Vagina (tissue), 2 donors: ENCODE data around the gene VPREB3. TPM values are rescaled to one million over a fixed set of nuclear protein-coding genes. Genes with fewer than 3 reads are reported as not detected.

Source experiments
- DNase-seq, 2 donors: peaks; one replicate each; pipeline ENCODE4 v3.0.0-alpha.2; 2017; ENCODE audit errors: extremely low spot score in 2 of 2
- H3K27ac ChIP-seq: fragments of 200-600 bp; sonication (generic); one replicate; pipeline ENCODE4 v1.5.1; 2019
- H3K27me3 ChIP-seq: fragments of 200-600 bp; sonication (generic); one replicate; pipeline ENCODE4 v1.5.1; 2019
- H3K36me3 ChIP-seq, 2 donors: fragments of 200-600 bp; sonication (generic); one replicate each; pipeline ENCODE4 v1.5.1; 2017 to 2019
- H3K4me1 ChIP-seq: fragments of 200-600 bp; sonication (generic); one replicate; pipeline ENCODE4 v1.5.1; 2019
- H3K4me3 ChIP-seq, 2 donors: fragments of 200-600 bp; sonication (generic); 1 replicate in 1 of 2; 2 replicates in 1 of 2; pipeline ENCODE4 v1.5.1; 2016 to 2019
- H3K9me3 ChIP-seq: fragments of 200-600 bp; sonication (generic); one replicate; pipeline ENCODE4 v1.5.1; 2019
- POLR2A ChIP-seq, 2 donors: fragments of 450-650 bp; IDR thresholded peaks; one replicate each; pipeline ENCODE4 v1.6.1; 2017; ENCODE audit warnings: antibody characterized with exemption in 2 of 2, mild to moderate bottlenecking in 2 of 2, moderate library complexity in 2 of 2
- POLR2AphosphoS5 ChIP-seq, 2 donors: sonication (generic); formaldehyde crosslinking; IDR thresholded peaks; one replicate each; pipeline ENCODE4 v1.9.0; 2017; ENCODE audit warnings: antibody characterized with exemption in 2 of 2, mild to moderate bottlenecking in 2 of 2, low read depth in 1 of 2; ENCODE audit not compliant: insufficient read depth in 1 of 2
- intact Hi-C: fragments of 100-400 bp; cut with DNase I; formaldehyde crosslinking; loops from one replicate; pipeline ENCODE4 v1.15.1; 2023
- total RNA-seq: library from RNA; depleted of rRNA; stranded (reverse); fragments of >200 nt; gene quantifications from one replicate; pipeline ENCODE4 v1.2.3, GENCODE V29; 2016
- TF ChIP-seq, protein P1 (sequence below), 3 experiments: fragments of 450-650 bp in 2 of 3; fragments of 200-600 bp in 1 of 3; sonication (generic) in 1 of 3; IDR thresholded peaks; one replicate each; pipeline ENCODE4 v1.5.1; 2017 to 2019; ENCODE audit warnings: antibody characterized with exemption in 3 of 3, mild to moderate bottlenecking in 2 of 3, moderate library complexity in 2 of 3

VPREB3 gene
- total RNA-seq, 1 donor from 2014 or later = not detected

DNA sequence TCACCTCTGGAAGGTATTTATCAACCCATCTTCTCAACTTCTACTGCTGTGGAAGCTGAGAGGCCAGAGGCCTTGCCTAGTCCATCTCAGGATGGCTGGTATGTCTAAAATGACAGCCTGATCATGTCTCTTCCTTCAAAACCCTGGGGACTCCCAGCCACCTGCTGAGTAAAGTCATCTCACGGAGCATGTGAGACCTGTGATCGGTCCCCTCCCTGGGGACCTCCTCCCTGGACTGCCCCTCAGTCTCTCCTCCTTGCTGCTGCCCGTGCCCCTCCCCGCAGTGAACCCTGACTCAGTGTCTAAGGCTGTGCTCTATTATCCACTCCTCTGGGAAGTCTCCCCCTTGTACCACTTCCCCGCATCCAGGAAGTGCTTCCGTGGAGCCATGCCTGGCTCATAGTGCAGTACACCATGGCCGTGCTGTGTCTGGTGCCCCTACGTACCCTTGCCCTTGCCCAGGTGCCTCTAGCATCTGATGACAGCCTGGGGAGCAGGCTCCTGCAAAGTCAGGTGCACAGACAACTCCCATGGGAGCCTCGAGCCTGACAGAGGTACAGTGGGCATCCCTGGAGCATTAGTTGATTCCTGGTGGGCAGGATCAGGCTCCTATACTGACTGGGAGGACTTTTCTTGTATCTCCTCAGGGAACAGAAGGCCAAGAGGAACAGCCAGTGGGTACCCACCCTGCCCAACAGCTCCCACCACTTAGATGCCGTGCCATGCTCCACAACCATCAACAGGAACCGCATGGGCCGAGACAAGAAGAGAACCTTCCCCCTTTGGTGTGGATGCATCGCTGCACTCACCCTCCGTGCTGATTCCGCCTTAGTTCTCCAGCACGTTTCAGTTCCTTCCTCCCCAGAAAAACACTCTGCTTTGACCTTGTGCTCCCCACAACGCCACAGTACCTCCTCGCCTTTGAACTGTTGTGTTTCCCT is 46.3 kb upstream of the VPREB3 start:
- no peaks in the 10 kb centered on the region for H3K27me3 ChIP-seq
- intact Hi-C loops = no loop called here
- no peaks in the 10 kb centered on the region for H3K4me1 ChIP-seq
- H3K4me3 ChIP-seq = no peak overlapping the region
- H3K36me3 ChIP-seq = peaks cover 0 to 70% of the 10 kb centered on the region in 2 donors
- TF ChIP-seq POLR2A (IDR thresholded peaks at IDR 0.05) (no peak), POLR2AphosphoS5 (IDR thresholded peaks at IDR 0.05; ENCODE audit: insufficient read depth in 1 of 2, low read depth in 1 of 2) (no peak)
- TF ChIP-seq, protein P1, sequence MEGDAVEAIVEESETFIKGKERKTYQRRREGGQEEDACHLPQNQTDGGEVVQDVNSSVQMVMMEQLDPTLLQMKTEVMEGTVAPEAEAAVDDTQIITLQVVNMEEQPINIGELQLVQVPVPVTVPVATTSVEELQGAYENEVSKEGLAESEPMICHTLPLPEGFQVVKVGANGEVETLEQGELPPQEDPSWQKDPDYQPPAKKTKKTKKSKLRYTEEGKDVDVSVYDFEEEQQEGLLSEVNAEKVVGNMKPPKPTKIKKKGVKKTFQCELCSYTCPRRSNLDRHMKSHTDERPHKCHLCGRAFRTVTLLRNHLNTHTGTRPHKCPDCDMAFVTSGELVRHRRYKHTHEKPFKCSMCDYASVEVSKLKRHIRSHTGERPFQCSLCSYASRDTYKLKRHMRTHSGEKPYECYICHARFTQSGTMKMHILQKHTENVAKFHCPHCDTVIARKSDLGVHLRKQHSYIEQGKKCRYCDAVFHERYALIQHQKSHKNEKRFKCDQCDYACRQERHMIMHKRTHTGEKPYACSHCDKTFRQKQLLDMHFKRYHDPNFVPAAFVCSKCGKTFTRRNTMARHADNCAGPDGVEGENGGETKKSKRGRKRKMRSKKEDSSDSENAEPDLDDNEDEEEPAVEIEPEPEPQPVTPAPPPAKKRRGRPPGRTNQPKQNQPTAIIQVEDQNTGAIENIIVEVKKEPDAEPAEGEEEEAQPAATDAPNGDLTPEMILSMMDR (IDR thresholded peaks at IDR 0.05) = no peak
- H3K27ac ChIP-seq = no peak overlapping the region
- H3K9me3 ChIP-seq = no peaks in the 10 kb centered on the region
- no peak for DNase-seq

DNA sequence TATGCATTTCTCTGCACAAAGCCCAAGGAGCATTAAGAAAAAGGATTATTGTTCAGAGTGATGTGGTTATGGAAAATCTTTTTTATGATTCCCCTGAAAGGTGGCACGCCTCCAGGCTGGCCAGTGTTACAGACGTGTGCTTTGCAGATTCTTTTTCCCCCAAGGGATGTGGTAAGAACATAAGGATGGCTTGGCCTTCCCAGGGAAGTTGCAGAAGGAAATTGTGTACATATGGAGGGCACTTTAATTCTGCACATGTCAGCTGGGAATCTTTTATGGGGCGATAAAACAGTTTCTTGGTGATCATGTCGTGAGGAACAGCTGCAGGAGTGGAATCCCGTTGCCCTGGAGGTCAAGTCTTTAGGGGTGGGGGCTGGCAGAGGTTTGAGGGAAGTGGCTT is 42.2 kb upstream of the VPREB3 start:
- Histone ChIP-seq H3K27ac (no peak overlapping the region), H3K4me3 (no peak overlapping the region), H3K36me3 (peaks cover 0 to 58% of the 10 kb centered on the region in 2 donors), H3K9me3 (no peaks in the 10 kb centered on the region), H3K27me3 (no peaks in the 10 kb centered on the region), H3K4me1 (peaks cover 17% of the 10 kb centered on the region)
- no peak for DNase-seq
- intact Hi-C loops = no loop called here
- TF ChIP-seq POLR2AphosphoS5 (IDR thresholded peaks at IDR 0.05; ENCODE audit: insufficient read depth in 1 of 2, low read depth in 1 of 2) = peak in 1 of 2 donors; percentile 23
- TF ChIP-seq, protein P1 (IDR thresholded peaks at IDR 0.05) = no peak

DNA sequence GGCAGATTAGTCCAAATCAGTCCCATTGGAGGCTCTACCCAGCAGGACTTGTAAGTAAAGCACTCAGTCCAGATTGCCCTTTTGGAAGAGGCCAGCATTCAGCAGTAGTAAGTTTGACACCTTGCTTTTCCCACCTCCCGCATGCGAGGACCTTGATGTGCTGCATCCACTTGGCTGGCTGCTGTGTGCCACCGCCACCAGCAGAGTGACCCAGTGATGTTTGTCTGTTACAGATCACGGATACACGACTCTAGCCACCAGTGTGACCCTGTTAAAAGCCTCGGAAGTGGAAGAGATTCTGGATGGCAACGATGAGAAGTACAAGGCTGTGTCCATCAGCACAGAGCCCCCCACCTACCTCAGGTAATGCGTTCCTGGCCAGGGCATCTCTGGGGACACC is 39.1 kb upstream of the VPREB3 start:
- Histone ChIP-seq H3K27ac (peak overlapping the region; percentile 67), H3K27me3 (no peaks in the 10 kb centered on the region), H3K4me1 (peaks cover 47% of the 10 kb centered on the region), H3K4me3 (no peak overlapping the region), H3K36me3 (peaks cover 0 to 37% of the 10 kb centered on the region in 2 donors), H3K9me3 (no peaks in the 10 kb centered on the region)
- TF ChIP-seq, protein P1 (IDR thresholded peaks at IDR 0.05) = no peak
- TF ChIP-seq POLR2AphosphoS5 (IDR thresholded peaks at IDR 0.05; ENCODE audit: insufficient read depth in 1 of 2, low read depth in 1 of 2) = no peak
- TF ChIP-seq POLR2A (IDR thresholded peaks at IDR 0.05) = no peak
- no peak for DNase-seq
- intact Hi-C loops = no loop called here

DNA sequence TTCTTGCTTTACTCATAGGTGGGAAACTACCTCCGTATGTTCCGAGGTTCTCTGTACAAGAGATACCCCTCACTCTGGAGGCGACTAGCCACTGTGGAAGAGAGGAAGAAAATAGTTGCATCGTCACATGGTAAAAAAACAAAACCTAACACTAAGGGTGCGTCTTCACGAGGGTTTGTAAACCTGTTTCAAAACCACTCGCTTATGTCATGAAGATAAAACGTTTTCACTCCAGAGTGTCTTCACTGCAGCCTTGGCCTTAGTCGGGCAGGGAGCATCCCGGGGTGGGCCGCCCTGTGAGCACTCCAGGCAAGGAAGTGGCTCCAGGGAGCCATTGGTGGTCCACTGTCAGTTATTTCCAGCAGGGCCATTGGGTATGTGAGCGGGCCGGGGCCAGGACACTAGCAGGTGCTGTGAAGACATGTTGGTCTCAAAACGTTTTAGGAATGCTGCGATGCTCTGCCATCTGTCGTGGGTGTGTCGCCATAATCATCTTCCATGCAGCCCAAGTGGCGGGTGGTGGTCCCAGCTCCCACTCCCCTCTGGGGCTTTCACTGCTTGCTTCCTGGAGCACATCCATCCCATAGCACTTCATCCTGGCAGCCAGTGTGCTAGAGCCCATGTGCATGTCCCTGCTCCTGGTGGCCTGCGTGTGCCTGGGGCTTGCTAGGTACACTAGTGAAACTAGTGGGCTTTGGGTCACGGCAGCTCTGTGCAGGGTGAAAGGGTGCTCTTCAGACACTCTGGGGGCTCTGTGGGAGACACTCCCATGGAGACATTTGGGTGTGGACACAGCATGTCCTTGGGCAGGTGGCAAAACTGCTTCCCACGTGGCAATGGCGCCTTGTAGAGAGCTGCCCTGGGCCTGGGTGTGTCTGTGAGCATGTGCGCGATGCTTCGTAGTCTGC is 37.8 kb upstream of the VPREB3 start:
- TF ChIP-seq, protein P1 (IDR thresholded peaks at IDR 0.05) = no peak
- TF ChIP-seq POLR2AphosphoS5 (IDR thresholded peaks at IDR 0.05; ENCODE audit: insufficient read depth in 1 of 2, low read depth in 1 of 2) (peak in 1 of 2 donors; percentile 51), POLR2A (IDR thresholded peaks at IDR 0.05) (no peak)
- Histone ChIP-seq H3K9me3 (no peaks in the 10 kb centered on the region), H3K4me3 (no peak overlapping the region), H3K36me3 (peaks cover 0 to 30% of the 10 kb centered on the region in 2 donors), H3K27me3 (no peaks in the 10 kb centered on the region), H3K27ac (peak overlapping the region; percentile 67), H3K4me1 (peaks cover 56% of the 10 kb centered on the region)
- DNase-seq = no peak
- intact Hi-C loops = no loop called here
